Ishikawa (cell line): ENCODE results near the gene HDGF.

Experiments used
- CEBPB ChIP-seq: IDR thresholded peaks from 2 replicates; pipeline ENCODE4 v1.6.1; 2012
- CREB1 ChIP-seq: IDR thresholded peaks from 2 replicates; pipeline ENCODE4 v1.6.1; 2012; ENCODE audit warnings: low read depth
- EGR1 ChIP-seq: IDR thresholded peaks from 2 replicates; pipeline ENCODE4 v1.6.1; 2012
- EP300 ChIP-seq: IDR thresholded peaks from 2 replicates; pipeline ENCODE4 v1.6.1; 2012; ENCODE audit warnings: borderline replicate concordance
- FOXM1 ChIP-seq: IDR thresholded peaks from 2 replicates; pipeline ENCODE4 v1.6.1; 2012; ENCODE audit warnings: low read depth, borderline replicate concordance
- MAX ChIP-seq: IDR thresholded peaks from 2 replicates; pipeline ENCODE4 v1.6.1; 2012
- NFIC ChIP-seq: IDR thresholded peaks from 2 replicates; pipeline ENCODE4 v1.6.1; 2012
- RAD21 ChIP-seq: IDR thresholded peaks from 2 replicates; pipeline ENCODE4 v1.6.1; 2012; ENCODE audit warnings: low read depth
- REST ChIP-seq: IDR thresholded peaks from 2 replicates; pipeline ENCODE4 v1.6.1; 2012; ENCODE audit warnings: low read depth, mild to moderate bottlenecking
- TAF1 ChIP-seq: IDR thresholded peaks from 2 replicates; pipeline ENCODE4 v1.6.1; 2012; ENCODE audit warnings: low read depth, mild to moderate bottlenecking
- TCF12 ChIP-seq: IDR thresholded peaks from 2 replicates; pipeline ENCODE4 v1.6.1; 2012; ENCODE audit warnings: low read depth
- TEAD4 ChIP-seq: IDR thresholded peaks from 2 replicates; pipeline ENCODE4 v1.6.1; 2012
- USF1 ChIP-seq: IDR thresholded peaks from 2 replicates; pipeline ENCODE4 v1.6.1; 2012
- YY1 ChIP-seq: IDR thresholded peaks from 2 replicates; pipeline ENCODE4 v1.6.1; 2012; ENCODE audit warnings: low read depth
- ZBTB7A ChIP-seq: IDR thresholded peaks from 2 replicates; pipeline ENCODE4 v1.6.1; 2012; ENCODE audit warnings: low read depth

The HDGF gene

GRCh38 chr1:156767101-156767878 is 15.8 kb upstream of the HDGF start, which contains the start of gene PRCC:
TSS of gene PRCC (plus strand) at chr1:156767535. CDS start at chr1:156767772, 237 bp downstream.
- TF ChIP-seq TCF12 (peak; percentile 83), TEAD4 (0 out of 2 replicates have a peak, but pooled peaks have one; percentile 30), CREB1 (peak; percentile 84), EGR1 (peak; percentile 16; the same call in 1 of the 2 replicates), USF1 (no peak), EP300 (no peak), TAF1 (peak; percentile 72), RAD21 (peak; percentile 26; the same call in 1 of the 2 replicates), YY1 (peak; percentile 91), CEBPB (no peak; the same call in 1 of the 2 replicates)

- no peak for TF ChIP-seq NFIC
- TF ChIP-seq EP300: no peak
- TF ChIP-seq ZBTB7A: no peak
- TF ChIP-seq EGR1: no peak
- TF ChIP-seq CEBPB: no peak
- TF ChIP-seq MAX: no peak
- TF ChIP-seq TEAD4: no peak
Observed at GRCh38 chr1:156766298-156767100, 15.0 kb upstream of the HDGF start.

GRCh38 chr1:156765666-156766065 is 14.2 kb upstream of the HDGF start:
- TF ChIP-seq MAX (no peak), TAF1 (no peak), USF1 (no peak), EP300 (no peak), RAD21 (no peak), CREB1 (no peak), REST (no peak), TEAD4 (no peak), NFIC (no peak), ZBTB7A (no peak), YY1 (no peak), CEBPB (no peak), TCF12 (no peak), FOXM1 (no peak), EGR1 (no peak)

- TF ChIP-seq USF1: no peak
- TF ChIP-seq ZBTB7A: no peak
- TF ChIP-seq REST: no peak
- TF ChIP-seq FOXM1: no peak
Observed at GRCh38 chr1:156760796-156761104, 9.3 kb upstream of the HDGF start.

GRCh38 chr1:156760092-156760795 is 8.8 kb upstream of the HDGF start:
- TF ChIP-seq ZBTB7A (no peak), MAX (no peak), CREB1 (no peak), REST (no peak), NFIC (no peak), RAD21 (no peak), FOXM1 (no peak), EGR1 (no peak), USF1 (no peak), TAF1 (no peak), TEAD4 (no peak), YY1 (no peak), TCF12 (no peak), CEBPB (no peak), EP300 (no peak)
